Activated T-cell treated with anti-CD3 and anti-CD28 coated beads for 1 hour (primary cell): ENCODE data around the gene ARHGEF37.

Source experiments
- DNase-seq: peaks from one replicate; pipeline ENCODE4 v3.0.0-alpha.2; 2020; ENCODE audit warnings: low read depth

ARHGEF37 gene

GRCh38 chr5:149629421-149629820, 48.1 kb downstream of the ARHGEF37 start:
- DNase-seq, result no peak

- no peak for DNase-seq
Observed at GRCh38 chr5:149630337-149630736, 49.0 kb downstream of the ARHGEF37 start.

- no peak for DNase-seq
Observed at GRCh38 chr5:149631506-149631905, 50.2 kb downstream of the ARHGEF37 start.

DNA sequence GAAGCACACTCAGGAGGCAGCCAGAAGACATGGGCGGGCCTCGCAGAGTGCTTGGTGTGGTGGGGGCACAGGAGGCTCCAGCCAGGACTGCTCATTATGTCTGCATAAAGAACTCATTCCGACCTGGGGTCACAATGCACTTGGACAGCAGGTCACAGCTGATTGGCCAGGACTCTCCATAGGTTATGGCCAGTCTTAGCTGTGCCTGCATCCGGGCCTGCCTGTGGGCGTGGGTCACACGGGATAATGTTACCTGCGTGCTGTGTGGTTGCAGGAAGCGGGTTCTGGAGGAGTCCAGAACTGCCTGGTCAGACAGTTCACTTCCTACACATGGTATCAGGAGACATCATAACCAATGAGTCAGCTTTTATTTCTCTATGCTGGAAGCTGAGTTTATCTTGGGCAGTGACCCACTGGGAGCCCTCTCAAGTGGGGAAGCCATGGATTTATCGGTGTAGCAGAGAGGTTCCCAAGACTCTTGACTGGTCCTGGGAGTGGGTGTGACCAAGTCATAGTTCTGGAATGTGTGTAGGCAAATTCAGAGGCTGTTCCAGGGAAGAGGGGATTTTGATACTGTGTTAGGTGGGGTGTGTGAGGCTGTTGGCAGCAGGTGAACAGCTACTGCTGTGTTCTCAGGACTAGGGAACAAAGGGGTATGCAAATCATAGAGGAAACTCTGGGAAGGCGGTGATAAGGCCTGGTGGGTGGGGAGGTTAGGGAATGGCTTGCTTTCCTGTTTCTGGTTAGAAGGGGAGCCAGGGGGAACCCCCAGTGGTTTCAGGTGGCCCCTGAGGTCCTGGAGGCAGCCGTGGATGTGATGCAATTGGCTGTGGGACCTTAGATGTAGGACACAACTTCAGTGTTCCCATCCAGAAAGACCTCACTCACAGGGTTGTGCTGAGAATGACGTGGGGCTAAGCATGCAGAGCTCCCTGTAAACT, 51.3 kb downstream of the ARHGEF37 start:
- DNase-seq, result no peak

GRCh38 chr5:149633476-149634350, 52.4 kb downstream of the ARHGEF37 start:
- DNase-seq, result no peak

- no peak for DNase-seq
Observed at GRCh38 chr5:149635394-149635793, 54.1 kb downstream of the ARHGEF37 start.

DNA sequence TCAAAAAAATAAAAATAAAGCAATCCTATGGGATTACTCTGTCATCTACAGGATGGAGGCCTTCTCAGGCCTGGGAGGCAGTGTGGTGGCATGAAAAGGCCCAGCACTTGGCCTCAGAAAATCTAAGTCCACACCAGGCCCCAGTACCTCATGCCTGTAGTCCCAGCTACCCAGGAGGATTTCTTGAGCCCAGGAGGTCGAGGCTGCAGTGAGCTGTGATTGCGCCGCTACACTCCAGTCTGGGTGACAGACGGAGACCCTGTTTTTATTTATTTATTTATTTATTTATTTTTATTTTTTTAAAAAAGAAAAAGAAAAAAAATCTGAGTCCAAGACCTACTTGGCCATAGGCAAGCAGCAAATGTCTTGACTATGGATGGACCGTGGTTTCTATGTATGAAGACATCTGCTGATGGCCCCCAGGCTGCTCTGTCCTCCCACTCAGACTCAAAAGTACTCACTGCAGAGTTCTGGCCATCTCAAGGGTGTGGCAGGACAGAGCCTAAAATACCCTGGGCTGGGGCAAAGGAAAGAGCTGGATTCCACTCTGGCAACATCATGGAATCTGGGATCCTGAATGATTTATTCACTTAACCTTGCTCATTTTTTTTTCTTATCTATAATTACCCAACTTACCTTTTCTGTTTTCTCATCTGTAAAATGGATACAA, 55.0 kb downstream of the ARHGEF37 start:
- no peak for DNase-seq

GRCh38 chr5:149636861-149637246, 55.6 kb downstream of the ARHGEF37 start:
- DNase-seq, result no peak

DNA sequence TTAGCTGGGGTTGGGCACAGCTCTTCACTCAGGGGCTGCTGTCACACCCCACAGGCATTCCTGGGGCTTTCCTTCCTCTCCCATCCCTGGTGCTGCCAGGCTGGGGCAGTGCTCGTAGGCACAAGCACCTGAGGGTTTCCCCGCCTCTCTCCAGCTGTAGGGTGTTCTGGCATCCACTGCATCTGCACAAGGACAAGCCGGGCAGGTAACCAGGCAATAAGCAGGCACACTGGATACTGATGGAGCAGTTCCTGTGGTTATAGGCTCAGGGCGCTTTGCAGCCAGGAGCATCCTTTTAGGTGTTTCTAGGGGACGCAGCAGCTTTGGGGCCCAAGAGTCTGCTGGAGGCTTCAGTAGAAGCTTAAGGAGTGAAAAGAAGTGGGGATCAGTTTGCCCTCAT, 56.8 kb downstream of the ARHGEF37 start:
- DNase-seq, result no peak

GRCh38 chr5:149638546-149639241, 57.4 kb downstream of the ARHGEF37 start:
- DNase-seq, result no peak

DNA sequence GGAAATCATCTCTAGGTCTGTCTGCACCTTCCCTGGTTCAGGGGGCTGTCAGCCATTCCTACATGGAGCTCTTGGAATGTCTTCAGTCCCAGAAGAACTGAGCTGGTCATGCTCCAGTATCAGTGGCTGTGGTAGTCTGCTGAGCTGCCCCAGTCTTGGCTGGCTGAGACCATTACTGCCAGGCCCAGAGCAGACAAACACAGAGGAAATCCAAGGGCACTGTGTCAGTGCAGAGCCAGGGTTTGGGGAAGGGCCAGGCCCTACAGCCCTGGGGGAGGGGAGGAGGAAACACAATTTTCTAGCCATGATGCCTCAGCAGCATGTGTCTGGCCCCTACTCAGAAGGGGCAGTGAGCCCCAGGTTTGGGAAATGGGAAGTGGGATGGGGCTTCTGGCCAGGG, 58.4 kb downstream of the ARHGEF37 start:
- no peak for DNase-seq

DNA sequence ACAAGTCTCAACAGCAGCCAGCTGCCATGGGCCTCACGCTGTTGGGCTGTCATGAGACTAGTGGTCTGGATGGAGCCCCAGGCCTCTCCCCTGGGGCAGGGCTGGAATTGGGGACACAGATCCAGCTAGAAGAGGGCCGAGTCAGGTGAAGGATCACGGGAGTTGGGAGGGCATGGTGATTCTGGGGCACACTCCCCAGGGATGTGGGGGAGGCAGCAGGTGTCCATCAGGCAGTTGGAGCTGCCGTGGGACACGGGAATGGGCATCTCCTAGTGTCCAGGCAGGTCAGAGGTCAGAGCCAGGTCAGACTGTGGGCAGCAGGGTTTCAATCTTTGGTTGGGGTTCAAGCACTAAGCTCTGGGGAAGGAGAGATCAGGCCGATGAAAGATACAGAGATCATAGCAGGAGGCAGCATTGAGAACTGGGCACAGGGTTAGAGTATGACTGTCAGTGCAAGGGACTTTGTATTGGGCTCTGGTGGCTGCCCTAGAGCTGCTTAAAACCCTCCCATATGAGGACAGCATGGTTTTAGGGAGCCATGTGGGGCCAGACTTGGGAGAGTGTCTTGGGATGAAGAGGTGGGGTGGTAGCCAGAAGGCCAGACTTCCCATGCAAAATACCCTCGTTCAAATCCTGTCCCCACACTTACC, 59.2 kb downstream of the ARHGEF37 start:
- no peak for DNase-seq

DNA sequence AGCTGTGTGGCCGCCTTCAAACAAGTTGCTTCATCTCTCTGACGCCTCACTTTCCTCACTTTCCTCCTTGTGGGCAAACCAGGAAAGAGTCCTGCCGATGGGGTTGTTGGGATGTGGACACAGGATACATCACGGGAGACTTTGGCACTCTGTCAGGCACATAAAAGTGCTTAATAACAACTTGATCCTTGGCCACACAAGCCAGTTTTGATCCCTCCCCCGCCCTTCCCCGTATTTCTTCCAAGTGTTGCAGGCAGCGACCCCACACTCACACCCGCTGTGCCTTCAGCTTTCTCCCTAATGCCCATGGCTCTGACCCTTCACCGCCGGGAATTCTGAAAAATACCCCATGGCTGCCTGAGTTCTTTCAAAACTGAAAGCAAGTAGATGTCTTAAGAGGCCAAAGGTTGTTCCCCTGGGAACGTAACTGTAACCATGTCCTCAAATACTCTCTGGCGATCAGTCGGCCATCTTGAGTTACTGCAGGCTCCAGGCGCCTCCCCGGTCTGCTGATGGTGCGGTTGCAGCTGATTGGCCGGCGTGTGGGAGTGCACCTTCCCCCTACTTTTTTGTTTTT, 59.8 kb downstream of the ARHGEF37 start:
- DNase-seq, result no peak

GRCh38 chr5:149641600-149641999, 60.3 kb downstream of the ARHGEF37 start:
- no peak for DNase-seq

- DNase-seq, result no peak
Observed at GRCh38 chr5:149643781-149644180, 62.5 kb downstream of the ARHGEF37 start.

GRCh38 chr5:149644629-149645028, 63.3 kb downstream of the ARHGEF37 start:
- DNase-seq, result no peak

DNA sequence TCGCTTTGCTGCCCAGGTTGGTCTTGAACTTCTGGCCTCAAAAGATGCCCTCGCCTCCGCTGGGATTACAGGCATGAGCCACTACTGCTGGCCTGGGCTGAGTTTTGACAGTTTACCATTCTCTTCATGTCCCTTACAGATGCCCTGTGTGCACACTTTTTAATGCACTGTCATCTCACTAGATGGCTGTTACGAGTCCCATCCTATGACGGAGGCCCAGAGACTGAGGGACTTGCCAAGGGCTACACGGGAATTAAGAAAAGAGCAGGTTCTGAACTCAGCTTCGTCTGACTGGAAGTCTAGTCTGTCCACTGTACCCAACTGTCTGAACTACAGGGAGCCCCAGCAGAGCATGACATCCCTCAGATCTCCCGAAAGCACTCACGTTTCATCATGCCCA, 63.9 kb downstream of the ARHGEF37 start:
- no peak for DNase-seq

DNA sequence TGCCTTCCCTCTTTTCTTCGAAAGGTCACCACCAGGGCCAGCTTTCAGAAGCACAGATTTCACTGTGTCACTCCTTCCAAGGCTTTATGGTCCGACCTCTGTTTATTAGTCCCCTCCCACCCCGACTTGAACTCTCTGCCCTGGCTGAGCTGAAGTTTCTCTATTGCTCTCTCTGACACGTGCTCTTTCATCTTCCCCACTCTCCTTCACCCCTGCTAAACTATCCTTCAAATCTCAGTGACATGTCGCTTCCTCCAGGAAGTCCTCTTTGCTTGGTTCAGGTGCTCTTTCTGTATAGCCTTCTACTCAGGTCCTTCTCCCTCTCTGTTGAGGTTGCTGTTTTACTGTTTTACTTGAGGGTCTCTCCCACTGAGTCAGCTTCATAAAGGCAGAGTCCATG, 64.4 kb downstream of the ARHGEF37 start:
- DNase-seq, result no peak

DNA sequence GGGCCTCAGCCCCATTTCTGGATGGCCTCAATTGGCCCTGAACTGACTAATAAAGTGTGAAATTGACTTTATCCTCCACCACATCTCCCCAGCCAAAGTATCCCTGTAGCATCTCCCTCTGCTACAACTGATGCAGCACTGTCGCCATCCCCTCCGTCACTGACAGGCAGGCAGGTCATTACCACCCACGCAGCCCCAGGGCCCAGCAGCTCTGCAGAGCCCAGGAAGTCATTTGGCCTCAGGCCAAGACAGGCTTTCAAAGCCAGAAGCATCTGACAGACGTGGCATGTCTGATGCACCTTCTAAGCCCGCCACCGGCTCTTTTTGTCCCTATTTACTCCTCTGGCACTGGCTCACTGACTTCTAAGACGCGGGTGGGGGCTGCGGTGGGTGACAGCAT, 65.3 kb downstream of the ARHGEF37 start:
- no peak for DNase-seq

GRCh38 chr5:149647334-149647733, 66.0 kb downstream of the ARHGEF37 start:
- DNase-seq, result no peak
